Epithelial cell of esophagus (primary cell): ENCODE results near the gene NKTR.

Source experiments
- DNase-seq: peaks from one replicate; pipeline ENCODE4 v3.0.0; 2010; ENCODE audit warnings: low read depth
- H3K4me3 ChIP-seq: 2 replicates; pipeline ENCODE4 v1.5.1; 2011; ENCODE audit warnings: mild to moderate bottlenecking, low read length, control low read depth
- TF ChIP-seq, protein P1 (sequence below): IDR thresholded peaks from 2 replicates; pipeline ENCODE4 v1.5.1; 2011; ENCODE audit warnings: low read depth, mild to moderate bottlenecking, low read length, control low read depth, inconsistent platforms; ENCODE audit not compliant: insufficient read depth; ENCODE audit errors: missing control alignments

NKTR gene

DNA sequence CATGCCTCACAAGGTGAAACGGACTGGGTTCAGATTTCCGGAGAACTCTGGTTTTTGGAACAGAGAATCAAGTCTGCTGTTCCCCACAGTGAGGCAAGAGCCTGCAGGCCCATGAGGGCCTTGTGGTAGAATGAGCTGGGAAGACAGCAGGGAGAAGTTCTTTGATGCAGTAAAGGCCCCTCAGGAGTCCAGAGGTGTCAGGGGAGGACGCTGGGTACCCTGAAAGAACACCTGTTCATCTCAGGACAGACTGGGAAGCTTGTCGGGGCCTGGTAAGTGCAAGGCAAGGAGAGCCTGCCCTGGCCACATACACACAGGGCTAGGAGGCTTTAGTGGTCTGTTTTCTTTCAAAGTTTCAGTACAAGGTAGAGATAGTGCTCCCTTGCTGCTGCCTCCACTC, 49.3 kb downstream of the NKTR start:
- DNase-seq: no peak
- no peak overlapping the region for H3K4me3 ChIP-seq
- TF ChIP-seq, protein P1, sequence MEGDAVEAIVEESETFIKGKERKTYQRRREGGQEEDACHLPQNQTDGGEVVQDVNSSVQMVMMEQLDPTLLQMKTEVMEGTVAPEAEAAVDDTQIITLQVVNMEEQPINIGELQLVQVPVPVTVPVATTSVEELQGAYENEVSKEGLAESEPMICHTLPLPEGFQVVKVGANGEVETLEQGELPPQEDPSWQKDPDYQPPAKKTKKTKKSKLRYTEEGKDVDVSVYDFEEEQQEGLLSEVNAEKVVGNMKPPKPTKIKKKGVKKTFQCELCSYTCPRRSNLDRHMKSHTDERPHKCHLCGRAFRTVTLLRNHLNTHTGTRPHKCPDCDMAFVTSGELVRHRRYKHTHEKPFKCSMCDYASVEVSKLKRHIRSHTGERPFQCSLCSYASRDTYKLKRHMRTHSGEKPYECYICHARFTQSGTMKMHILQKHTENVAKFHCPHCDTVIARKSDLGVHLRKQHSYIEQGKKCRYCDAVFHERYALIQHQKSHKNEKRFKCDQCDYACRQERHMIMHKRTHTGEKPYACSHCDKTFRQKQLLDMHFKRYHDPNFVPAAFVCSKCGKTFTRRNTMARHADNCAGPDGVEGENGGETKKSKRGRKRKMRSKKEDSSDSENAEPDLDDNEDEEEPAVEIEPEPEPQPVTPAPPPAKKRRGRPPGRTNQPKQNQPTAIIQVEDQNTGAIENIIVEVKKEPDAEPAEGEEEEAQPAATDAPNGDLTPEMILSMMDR: no peak

DNA sequence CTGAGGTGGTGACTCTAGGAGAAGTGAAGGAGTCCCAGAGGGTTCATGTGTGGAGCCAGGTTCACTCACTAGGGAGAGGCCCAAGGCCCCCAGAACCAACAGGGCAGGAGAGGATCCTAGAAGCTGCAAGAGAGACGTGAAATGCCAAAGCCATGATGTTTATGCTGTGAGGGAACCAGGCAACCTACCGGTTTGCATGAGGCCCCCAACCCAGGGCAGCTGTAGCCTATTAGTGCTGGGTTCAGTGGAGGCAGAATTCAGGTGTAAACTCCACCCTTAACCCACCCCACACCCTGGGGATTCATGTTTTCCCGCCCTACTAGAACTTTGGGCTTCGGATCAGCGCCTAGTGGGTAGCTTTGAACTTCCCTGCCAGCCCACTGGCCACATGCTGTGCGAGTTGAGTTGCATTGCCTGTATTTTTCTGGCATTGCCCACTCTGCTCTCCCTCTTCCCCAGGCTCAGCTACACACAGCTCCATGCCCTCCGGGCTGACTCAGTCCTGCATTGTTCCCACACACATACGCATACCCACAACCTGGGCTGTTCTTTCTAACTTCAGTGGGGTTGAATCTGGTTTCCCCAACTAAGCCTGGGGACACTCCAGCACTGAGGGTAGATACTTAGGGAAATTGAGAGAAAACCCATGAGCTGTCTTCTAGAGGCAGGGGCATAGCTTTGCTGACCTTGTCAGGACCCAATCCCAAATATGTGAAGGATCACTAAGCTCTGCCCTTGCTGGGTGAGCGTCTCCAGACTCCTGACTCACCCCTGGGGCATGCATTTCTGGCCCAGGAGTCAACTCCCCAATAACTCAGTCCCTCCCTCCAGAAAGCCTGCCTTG, 51.0 kb downstream of the NKTR start:
- no peak overlapping the region for H3K4me3 ChIP-seq
- peak; percentile 67 for DNase-seq
- TF ChIP-seq, protein P1: no peak

DNA sequence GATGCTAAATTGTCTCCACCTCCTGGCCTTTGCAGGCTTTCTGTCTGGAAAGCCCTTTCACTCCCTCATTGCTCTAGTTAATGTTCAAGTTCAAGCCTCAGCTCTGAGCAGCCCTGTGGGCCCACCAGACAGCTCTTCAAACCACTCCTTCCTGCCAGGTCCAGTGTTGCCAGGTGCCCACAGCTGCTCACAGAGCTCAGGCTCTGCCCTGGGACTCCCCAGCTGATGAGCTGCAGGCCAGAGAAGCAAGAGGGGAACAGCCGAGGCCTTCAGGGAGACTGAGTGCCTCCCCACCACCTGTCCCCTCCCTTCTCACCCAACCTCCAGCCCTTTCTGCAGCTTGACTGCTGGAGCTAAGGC, 51.7 kb downstream of the NKTR start:
- no peak for DNase-seq
- TF ChIP-seq, protein P1: no peak
- H3K4me3 ChIP-seq: no peak overlapping the region

DNA sequence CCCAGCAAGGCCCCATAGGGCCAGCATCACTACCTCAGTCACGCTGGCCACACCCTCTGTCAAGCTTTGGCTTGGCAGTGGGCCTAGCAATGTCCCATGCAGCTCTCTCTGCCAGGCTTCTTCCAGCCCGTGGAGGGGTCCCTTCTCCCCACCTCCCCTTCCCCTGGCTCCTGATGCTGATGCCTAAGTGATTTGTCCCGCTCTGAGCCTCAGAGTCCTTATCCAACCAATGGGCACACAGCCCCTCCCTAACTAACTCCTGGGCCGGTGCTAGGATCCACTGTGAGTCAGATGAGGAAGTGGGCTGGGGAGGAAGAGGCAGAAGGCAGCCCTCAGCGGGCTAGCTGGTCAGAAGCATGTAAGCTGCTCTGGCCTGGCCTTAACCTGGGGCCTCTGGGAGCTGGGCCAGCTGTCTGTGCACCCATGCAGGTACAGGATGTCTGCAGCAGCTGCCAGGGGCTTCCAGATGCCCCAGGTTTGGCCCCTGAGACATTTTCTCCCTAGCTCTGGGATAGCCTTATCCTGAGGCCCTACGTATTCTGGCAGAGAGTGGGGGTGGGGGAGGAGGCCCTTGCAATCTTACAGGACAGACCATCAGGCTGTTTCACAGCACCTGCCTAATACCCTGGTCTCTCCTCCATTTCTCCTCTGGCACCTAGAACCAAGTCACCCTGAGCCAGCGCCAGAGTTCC, 52.3 kb downstream of the NKTR start:
- TF ChIP-seq, protein P1: no peak
- peak overlapping the region; percentile 76 for H3K4me3 ChIP-seq
- DNase-seq: peak; percentile 86

DNA sequence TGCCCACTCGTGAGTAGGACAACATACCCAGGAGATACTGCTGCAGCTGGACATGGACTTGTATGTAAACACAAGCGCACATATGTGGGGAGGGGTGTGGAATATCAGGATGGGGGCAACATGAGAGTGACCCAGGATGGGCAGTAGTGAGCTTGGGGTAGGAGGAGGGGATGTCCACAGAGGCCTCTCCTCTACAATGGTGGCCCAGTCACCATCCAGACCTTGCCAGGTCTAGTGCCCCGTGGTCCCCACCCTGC, 52.7 kb downstream of the NKTR start:
- H3K4me3 ChIP-seq: peak overlapping the region; percentile 76
- TF ChIP-seq, protein P1: no peak
- no peak for DNase-seq

DNA sequence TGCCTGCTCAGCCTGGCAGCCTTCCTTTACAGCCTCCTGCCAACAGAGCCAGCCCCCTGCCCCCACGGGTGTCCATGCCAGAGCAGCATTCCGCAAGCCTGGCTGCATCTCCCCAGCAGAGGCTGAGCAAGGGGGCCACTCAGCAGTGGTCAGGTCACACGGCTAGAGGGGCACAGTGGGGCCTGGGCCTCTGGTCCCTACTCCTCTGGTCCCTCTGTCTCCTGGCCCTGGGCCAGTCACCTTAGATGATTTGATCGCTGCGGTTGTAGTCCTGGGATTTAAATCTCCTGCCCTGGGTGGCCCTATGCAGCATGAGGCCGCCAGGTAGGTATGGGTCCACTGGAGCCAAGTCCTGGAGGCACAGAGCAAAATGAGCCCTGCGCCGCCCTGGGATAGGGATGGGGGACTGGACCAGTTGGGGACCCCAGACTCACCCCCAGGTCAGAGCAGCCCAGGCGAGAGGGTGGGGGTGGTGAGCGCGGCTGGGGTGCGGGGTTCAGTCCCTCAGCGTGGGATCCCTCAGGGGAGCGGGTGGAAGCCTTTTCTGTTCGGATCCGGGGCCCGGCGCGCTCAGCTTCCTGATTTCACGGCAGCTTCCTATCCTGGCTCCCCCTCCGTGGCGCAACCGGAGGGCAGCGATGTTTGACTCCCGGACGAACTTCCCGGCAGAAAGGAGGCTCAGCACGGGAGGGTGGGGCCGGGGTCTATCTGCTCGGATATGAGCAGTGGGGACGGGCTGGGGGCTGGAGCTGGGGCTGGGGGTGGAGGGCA, 53.3 kb downstream of the NKTR start, which contains the start of gene ZBTB47:
TSS of gene ZBTB47 (plus strand) at position 138 of the 771 bp plus-strand sequence. CDS start 4,659 bp downstream, outside the sequence.
- TF ChIP-seq, protein P1: no peak
- H3K4me3 ChIP-seq: peak within 1 kb of the TSS; percentile 76
- peak; percentile 32 for DNase-seq
